GM06990 (cell line): ENCODE data around the gene TPTE2.

Experiments used
- DNase-seq: peaks from one replicate; pipeline ENCODE4 v3.0.0-alpha.2; 2011; ENCODE audit not compliant: insufficient read length; ENCODE audit errors: extremely low read depth
- H3K27me3 ChIP-seq: replicated peaks from 2 replicates; pipeline ENCODE4 v1.6.0; 2011; ENCODE audit warnings: low read length; ENCODE audit not compliant: control insufficient read depth, insufficient read depth
- H3K36me3 ChIP-seq: 2 replicates; pipeline ENCODE4 v1.5.1; 2011; ENCODE audit warnings: low read length; ENCODE audit not compliant: control insufficient read depth, insufficient read depth
- H3K4me3 ChIP-seq: replicated peaks from 2 replicates; pipeline ENCODE4 v1.5.1; 2011; ENCODE audit warnings: low read depth, mild to moderate bottlenecking, control low read depth, low read length
- TF ChIP-seq, protein P1 (sequence below): IDR thresholded peaks from 2 replicates; pipeline ENCODE4 v1.5.1; 2011; ENCODE audit warnings: low read length, control low read depth, mild to moderate bottlenecking, inconsistent platforms; ENCODE audit not compliant: insufficient read depth, poor library complexity, severe bottlenecking

Gene TPTE2

DNA sequence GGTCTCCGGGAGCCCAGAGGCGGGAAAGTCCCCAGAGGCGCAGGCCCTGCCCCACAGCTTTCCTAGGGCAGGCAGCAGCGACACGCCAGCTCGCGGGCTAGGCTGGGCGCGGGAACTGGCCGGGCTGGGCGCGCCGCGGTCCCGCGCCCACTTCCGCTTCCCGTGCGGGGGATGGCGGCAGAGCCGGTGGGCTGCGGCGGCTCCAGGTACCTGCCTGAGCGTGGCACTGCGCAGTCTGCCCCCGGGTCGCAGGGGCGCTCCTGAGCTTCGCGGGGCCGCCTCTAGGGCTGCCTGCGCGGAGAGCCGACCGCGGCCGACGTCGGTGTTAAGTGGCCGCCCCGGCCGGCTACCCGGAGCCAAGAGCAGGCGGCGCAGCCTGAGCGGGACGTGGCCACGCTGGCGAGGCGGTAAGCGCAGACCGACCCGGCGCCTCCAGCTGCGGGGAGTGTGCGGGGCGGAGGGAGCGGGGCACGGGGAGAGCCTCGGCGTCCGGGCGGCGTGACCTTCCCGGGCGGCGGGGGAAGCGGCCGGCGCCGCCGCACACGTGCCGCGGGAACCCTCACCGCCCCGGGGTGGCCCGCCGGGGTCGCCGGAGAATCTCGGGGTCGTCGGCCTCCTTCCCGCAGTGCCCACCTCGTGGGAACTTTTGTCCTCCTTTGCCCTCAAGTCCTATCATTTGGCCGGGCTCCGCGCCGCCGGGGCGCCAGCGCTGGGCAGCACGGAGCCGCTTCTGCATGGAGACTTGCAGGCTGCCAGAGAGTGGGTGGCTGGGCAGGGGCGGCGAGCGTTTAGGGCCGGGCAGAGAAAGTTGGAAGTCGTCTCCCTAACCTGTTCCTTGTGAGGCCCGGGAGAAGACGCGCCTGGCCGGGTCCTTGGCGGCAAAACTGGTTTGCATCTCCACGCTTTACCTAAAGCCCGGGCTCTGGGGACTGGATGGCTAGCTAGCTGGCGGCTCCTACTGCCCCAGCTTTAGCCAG is 40.7 kb upstream of the TPTE2 start:
- Histone ChIP-seq H3K4me3 (peak overlapping the region; percentile 70), H3K27me3 (no peaks in the 10 kb centered on the region), H3K36me3 (no peaks in the 10 kb centered on the region; the same call in 1 of the 2 replicates)
- DNase-seq = peak; percentile 84
- TF ChIP-seq, protein P1, sequence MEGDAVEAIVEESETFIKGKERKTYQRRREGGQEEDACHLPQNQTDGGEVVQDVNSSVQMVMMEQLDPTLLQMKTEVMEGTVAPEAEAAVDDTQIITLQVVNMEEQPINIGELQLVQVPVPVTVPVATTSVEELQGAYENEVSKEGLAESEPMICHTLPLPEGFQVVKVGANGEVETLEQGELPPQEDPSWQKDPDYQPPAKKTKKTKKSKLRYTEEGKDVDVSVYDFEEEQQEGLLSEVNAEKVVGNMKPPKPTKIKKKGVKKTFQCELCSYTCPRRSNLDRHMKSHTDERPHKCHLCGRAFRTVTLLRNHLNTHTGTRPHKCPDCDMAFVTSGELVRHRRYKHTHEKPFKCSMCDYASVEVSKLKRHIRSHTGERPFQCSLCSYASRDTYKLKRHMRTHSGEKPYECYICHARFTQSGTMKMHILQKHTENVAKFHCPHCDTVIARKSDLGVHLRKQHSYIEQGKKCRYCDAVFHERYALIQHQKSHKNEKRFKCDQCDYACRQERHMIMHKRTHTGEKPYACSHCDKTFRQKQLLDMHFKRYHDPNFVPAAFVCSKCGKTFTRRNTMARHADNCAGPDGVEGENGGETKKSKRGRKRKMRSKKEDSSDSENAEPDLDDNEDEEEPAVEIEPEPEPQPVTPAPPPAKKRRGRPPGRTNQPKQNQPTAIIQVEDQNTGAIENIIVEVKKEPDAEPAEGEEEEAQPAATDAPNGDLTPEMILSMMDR = peak; percentile 9

DNA sequence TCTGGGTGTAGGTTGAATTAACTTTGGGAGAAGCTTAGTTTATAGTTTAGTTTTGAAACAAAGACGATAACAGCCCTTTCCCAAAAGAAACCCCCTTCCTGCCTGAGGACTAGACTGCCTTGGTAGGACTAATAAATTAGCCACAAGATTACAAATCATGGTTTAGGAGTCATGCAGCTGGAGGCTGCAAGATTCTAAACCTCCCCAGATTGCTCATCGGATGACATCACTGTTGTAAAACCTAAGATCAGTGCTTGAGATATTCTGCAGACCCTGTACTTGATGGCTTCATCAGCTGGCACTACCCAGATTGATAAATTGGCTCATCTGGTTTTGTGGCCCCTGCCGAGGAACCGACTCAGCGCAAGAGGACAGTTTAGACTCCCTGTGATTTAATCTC is 36.2 kb upstream of the TPTE2 start:
- Histone ChIP-seq H3K36me3 (no peaks in the 10 kb centered on the region), H3K27me3 (no peaks in the 10 kb centered on the region), H3K4me3 (no peak overlapping the region)
- TF ChIP-seq, protein P1 = no peak
- no peak for DNase-seq

GRCh38 chr13:19596960-19597361 is 35.6 kb upstream of the TPTE2 start:
- H3K36me3 ChIP-seq = no peaks in the 10 kb centered on the region
- no peaks in the 10 kb centered on the region for H3K27me3 ChIP-seq
- TF ChIP-seq, protein P1 = no peak
- DNase-seq = no peak
- no peak overlapping the region for H3K4me3 ChIP-seq

DNA sequence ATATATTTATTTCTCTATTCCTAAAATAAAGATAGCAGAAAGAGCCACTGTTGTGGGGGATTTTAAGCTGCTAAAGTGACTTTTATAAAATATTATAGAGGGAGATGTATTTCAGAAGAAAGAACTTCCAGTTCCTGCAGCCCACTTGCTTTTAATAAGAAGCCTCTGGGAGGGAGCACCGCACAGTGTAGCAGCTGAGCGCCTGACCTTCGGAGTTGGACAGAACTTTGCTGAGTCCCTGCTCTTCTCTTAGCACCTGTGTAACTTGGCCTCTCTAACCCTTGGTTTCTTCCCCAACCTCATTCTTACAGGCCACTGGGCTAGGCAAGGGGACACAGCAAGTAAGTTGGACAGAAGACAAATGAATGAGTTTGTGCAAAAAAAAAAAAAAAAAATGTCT is 34.8 kb upstream of the TPTE2 start:
- Histone ChIP-seq H3K27me3 (no peaks in the 10 kb centered on the region), H3K4me3 (no peak overlapping the region), H3K36me3 (no peaks in the 10 kb centered on the region)
- DNase-seq = no peak
- TF ChIP-seq, protein P1 = no peak

DNA sequence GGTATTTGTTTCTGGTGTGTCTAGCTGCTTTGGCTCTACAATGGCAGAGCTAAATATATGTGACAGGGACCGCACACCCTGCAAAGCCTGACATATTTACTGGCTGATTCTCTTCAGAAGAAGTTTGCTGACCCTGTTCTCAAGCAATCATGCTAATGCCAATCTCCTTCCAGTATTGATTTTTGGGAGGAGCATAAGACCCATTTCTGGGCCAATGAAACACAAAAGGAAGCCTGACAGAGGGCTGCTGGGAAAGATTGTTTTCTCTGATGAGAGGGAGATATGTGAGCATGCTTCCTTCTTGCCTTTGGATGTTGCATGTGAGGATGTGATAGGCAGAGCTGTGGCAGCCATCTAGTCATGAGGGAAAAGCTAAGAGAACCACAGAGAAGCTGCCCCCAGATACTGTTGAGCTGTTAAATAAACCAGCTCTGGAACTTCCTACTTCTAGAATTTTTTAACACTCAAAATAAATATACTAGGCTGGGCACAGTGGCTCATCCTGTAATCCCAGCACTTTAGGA is 31.4 kb upstream of the TPTE2 start:
- DNase-seq = no peak

More for the DNA sequence above, 31.4 kb upstream of the TPTE2 start:
- no peaks in the 10 kb centered on the region for H3K36me3 ChIP-seq
- no peak overlapping the region for H3K4me3 ChIP-seq
- no peaks in the 10 kb centered on the region for H3K27me3 ChIP-seq
- TF ChIP-seq, protein P1 = no peak
